Measurements from ENCODE around the gene DSN1.

DNA sequence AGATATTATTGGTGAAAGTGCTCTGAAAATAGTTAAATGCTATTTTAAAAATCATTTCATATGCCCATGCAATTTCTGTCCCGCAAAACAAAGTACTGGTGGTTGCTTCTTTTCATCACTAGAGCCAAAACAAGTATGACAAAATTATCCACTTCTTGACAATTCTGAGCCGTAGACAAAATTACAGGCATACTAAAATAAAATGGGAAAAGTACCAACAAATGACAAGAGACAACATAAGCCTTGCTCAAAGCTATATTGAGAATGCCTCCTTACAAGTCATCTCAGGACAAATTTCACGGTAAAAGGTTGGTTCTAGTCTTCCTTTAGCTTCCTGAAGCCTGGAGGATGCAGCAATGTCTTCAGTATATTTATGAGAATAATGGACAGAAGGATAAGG, 56.5 kb downstream of the DSN1 start:
- TF ChIP-seq TAF1 (IDR thresholded peaks at IDR 0.05; ENCODE audit: borderline replicate concordance, low read depth, low read length): no peak
- TF ChIP-seq, protein P1, sequence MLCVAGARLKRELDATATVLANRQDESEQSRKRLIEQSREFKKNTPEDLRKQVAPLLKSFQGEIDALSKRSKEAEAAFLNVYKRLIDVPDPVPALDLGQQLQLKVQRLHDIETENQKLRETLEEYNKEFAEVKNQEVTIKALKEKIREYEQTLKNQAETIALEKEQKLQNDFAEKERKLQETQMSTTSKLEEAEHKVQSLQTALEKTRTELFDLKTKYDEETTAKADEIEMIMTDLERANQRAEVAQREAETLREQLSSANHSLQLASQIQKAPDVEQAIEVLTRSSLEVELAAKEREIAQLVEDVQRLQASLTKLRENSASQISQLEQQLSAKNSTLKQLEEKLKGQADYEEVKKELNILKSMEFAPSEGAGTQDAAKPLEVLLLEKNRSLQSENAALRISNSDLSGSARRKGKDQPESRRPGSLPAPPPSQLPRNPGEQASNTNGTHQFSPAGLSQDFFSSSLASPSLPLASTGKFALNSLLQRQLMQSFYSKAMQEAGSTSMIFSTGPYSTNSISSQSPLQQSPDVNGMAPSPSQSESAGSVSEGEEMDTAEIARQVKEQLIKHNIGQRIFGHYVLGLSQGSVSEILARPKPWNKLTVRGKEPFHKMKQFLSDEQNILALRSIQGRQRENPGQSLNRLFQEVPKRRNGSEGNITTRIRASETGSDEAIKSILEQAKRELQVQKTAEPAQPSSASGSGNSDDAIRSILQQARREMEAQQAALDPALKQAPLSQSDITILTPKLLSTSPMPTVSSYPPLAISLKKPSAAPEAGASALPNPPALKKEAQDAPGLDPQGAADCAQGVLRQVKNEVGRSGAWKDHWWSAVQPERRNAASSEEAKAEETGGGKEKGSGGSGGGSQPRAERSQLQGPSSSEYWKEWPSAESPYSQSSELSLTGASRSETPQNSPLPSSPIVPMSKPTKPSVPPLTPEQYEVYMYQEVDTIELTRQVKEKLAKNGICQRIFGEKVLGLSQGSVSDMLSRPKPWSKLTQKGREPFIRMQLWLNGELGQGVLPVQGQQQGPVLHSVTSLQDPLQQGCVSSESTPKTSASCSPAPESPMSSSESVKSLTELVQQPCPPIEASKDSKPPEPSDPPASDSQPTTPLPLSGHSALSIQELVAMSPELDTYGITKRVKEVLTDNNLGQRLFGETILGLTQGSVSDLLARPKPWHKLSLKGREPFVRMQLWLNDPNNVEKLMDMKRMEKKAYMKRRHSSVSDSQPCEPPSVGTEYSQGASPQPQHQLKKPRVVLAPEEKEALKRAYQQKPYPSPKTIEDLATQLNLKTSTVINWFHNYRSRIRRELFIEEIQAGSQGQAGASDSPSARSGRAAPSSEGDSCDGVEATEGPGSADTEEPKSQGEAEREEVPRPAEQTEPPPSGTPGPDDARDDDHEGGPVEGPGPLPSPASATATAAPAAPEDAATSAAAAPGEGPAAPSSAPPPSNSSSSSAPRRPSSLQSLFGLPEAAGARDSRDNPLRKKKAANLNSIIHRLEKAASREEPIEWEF (IDR thresholded peaks at IDR 0.05; ENCODE audit: insufficient replicate concordance, low read depth, low read length): no peak
- TF ChIP-seq POLR2A (IDR thresholded peaks at IDR 0.05; ENCODE audit: low read depth, low read length): no peak
- no peak for TF ChIP-seq JUND (IDR thresholded peaks at IDR 0.05; ENCODE audit: low read depth, low read length)
- TF ChIP-seq, protein P2, sequence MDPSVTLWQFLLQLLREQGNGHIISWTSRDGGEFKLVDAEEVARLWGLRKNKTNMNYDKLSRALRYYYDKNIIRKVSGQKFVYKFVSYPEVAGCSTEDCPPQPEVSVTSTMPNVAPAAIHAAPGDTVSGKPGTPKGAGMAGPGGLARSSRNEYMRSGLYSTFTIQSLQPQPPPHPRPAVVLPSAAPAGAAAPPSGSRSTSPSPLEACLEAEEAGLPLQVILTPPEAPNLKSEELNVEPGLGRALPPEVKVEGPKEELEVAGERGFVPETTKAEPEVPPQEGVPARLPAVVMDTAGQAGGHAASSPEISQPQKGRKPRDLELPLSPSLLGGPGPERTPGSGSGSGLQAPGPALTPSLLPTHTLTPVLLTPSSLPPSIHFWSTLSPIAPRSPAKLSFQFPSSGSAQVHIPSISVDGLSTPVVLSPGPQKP (IDR thresholded peaks at IDR 0.05; ENCODE audit: low read depth, low read length): no peak
- no peak for TF ChIP-seq NRF1 (conservative IDR thresholded peaks at IDR 0.05; ENCODE audit: low read depth, low read length)
- TF ChIP-seq SIX5 (IDR thresholded peaks at IDR 0.05; ENCODE audit: low read depth, low read length, severe bottlenecking): no peak
- TF ChIP-seq SP1 (IDR thresholded peaks at IDR 0.05; ENCODE audit: low read depth, low read length): no peak
- no peak for TF ChIP-seq ATF7 (IDR thresholded peaks at IDR 0.05; ENCODE audit: low read depth)
- no peak for TF ChIP-seq MYC (IDR thresholded peaks at IDR 0.05; ENCODE audit: insufficient read depth, insufficient read length, insufficient replicate concordance, low read length, severe bottlenecking)
- TF ChIP-seq, protein P3, sequence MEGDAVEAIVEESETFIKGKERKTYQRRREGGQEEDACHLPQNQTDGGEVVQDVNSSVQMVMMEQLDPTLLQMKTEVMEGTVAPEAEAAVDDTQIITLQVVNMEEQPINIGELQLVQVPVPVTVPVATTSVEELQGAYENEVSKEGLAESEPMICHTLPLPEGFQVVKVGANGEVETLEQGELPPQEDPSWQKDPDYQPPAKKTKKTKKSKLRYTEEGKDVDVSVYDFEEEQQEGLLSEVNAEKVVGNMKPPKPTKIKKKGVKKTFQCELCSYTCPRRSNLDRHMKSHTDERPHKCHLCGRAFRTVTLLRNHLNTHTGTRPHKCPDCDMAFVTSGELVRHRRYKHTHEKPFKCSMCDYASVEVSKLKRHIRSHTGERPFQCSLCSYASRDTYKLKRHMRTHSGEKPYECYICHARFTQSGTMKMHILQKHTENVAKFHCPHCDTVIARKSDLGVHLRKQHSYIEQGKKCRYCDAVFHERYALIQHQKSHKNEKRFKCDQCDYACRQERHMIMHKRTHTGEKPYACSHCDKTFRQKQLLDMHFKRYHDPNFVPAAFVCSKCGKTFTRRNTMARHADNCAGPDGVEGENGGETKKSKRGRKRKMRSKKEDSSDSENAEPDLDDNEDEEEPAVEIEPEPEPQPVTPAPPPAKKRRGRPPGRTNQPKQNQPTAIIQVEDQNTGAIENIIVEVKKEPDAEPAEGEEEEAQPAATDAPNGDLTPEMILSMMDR (IDR thresholded peaks at IDR 0.05 in 2 of 3, conservative IDR thresholded peaks at IDR 0.05 in 1 of 3; ENCODE audit: control insufficient read depth in 2 of 3, extremely low read depth in 1 of 3, insufficient read depth in 1 of 3, low read depth in 3 of 3, low read length in 3 of 3): no peak
- no peak for TF ChIP-seq RBBP5 (conservative IDR thresholded peaks at IDR 0.05)
- TF ChIP-seq CHD4 (IDR thresholded peaks at IDR 0.05): no peak
- no peak for TF ChIP-seq MEF2A (IDR thresholded peaks at IDR 0.05; ENCODE audit: insufficient read depth, low read depth, low read length)
